Endothelial cell of umbilical vein (primary cell): ENCODE measurements around the gene CSNK2A3.
"Not testable (repeated sequence)": the region's sequence is repeated elsewhere in the genome, so short reads cannot be mapped to it uniquely, and the experiment has no call there.

Source experiments
- CTCF ChIP-seq, 2 donors: IDR thresholded peaks; 1 replicate in 1 of 2; 2 replicates in 1 of 2; pipeline ENCODE4 v1.5.1; 2011; ENCODE audit warnings: low read length in 2 of 2, mild to moderate bottlenecking in 2 of 2, moderate library complexity in 2 of 2, control low read depth in 1 of 2, inconsistent platforms in 1 of 2, low read depth in 1 of 2; ENCODE audit not compliant: insufficient read depth in 1 of 2; ENCODE audit errors: extremely low read depth in 1 of 2
- POLR2A ChIP-seq: IDR thresholded peaks from 2 replicates; pipeline ENCODE4 v1.6.1; 2012; ENCODE audit warnings: low read depth, mild to moderate bottlenecking, control low read depth, low read length
- POLR2AphosphoS5 ChIP-seq: IDR thresholded peaks from 2 replicates; pipeline ENCODE4 v1.6.1; 2012; ENCODE audit warnings: low read depth, mild to moderate bottlenecking, control low read depth, low read length, moderate library complexity; ENCODE audit not compliant: insufficient read depth

- not testable (repeated sequence) for TF ChIP-seq POLR2AphosphoS5; CTCF (IDR thresholded peaks at IDR 0.05; ENCODE audit: extremely low read depth in 1 of 2, insufficient read depth in 1 of 2, low read depth in 1 of 2, low read length in 2 of 2); POLR2A
Observed at GRCh38 chr11:11352878-11353277, at the start of gene CSNK2A3.
